Measurements from ENCODE around the gene NTHL1. TPM values are rescaled to one million over a fixed set of nuclear protein-coding genes. Genes with fewer than 3 reads are reported as not detected.
A peak's percentile ranks its signal among the peaks of the same experiment; 100 is the strongest.

Gene NTHL1
- total RNA-seq, 1 experiment from 2014 or later: 74.7 TPM

DNA sequence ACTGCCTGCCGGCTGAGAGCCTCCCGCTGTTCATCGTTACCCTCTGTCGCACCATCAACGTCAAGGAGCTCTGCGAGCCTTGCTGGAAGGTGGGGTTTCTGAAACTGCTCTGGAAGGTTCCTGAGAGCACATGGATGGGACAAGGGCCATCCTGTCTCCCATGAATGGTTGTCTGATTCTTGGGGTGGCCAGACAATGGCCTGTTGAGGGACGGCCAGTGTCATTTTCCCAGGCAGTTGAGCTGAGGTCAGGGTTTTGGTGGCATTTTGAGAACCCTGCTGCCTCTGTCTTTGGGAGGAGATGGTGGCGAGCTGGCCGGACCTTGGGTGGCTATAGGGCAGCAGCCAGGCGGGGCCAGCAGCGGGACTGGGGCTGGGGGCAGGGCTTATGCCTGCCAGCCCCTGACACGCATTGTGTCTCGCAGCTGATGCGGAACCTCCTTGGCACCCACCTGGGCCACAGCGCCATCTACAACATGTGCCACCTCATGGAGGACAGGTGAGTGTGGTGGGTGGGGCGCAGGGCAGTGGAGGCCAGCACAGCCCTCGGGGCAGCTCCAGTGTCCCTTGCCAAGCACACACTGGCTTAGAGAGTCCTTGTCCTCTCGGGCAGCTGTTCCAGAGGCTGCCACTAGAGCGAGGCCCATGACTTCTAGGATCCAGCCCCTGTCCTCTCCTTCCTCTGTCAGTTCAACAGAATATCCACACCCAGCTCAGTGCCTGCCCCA, 9.2 kb upstream of the NTHL1 start:
- DNase-seq: no peak
- Histone ChIP-seq H3K36me3 (peaks cover 41% of the 10 kb centered on the region), H3K9me3 (no peaks in the 10 kb centered on the region), H3K27me3 (no peaks in the 10 kb centered on the region), H3K4me3 (no peak overlapping the region)

- H3K36me3 ChIP-seq: peaks cover 44% of the 10 kb centered on the region
- H3K27me3 ChIP-seq: no peaks in the 10 kb centered on the region
- H3K9me3 ChIP-seq: no peaks in the 10 kb centered on the region
- DNase-seq: no peak
- H3K4me3 ChIP-seq: no peak overlapping the region
Observed at GRCh38 chr16:2056077-2056476, 8.4 kb upstream of the NTHL1 start.

DNA sequence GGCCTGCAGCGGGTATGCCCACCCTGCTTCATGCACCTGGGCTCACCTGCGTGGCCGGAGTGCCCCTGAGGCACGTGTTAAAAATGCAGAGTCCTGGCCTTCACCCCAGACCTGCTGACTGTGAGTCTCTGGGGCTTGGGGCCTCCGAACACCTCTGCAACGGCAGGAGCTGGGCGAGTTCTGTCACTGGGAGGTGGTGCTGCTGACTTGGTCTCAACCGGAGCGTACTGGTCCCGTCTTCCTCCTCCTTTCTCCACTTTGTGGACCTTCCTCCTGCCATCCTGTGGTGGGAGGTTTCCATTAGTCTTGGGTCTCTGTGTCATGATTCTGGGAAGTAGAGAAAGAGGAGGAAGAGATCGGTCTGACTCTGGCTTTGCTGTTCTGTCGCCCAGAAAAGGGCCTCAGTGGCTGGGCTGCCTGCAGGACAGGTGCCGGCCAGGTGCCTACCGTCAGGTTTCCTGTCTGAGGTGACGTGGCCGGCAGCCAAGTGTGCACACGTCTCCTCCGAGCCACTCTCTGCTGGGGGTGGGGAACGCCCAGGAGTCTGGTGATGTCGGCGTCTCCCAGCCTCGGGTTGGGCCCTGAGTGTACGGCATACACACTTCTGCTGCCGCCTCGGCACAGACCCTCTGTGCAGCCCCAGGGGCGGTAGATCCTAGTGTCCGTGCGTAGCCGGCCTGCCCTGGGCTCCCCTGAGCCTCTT, 7.1 kb upstream of the NTHL1 start:
- no peak overlapping the region for H3K4me3 ChIP-seq
- DNase-seq: no peak

GRCh38 chr16:2053897-2054296, 6.3 kb upstream of the NTHL1 start:
- Histone ChIP-seq H3K4me3 (no peak overlapping the region), H3K27me3 (no peaks in the 10 kb centered on the region), H3K9me3 (no peaks in the 10 kb centered on the region), H3K36me3 (peaks cover 50% of the 10 kb centered on the region)
- DNase-seq: no peak

More for the DNA sequence above, 7.1 kb upstream of the NTHL1 start:
- H3K36me3 ChIP-seq: peaks cover 47% of the 10 kb centered on the region
- H3K9me3 ChIP-seq: no peaks in the 10 kb centered on the region
- no peaks in the 10 kb centered on the region for H3K27me3 ChIP-seq

GRCh38 chr16:2053211-2053610, 5.6 kb upstream of the NTHL1 start:
- no peaks in the 10 kb centered on the region for H3K27me3 ChIP-seq
- DNase-seq: no peak
- peaks cover 45% of the 10 kb centered on the region for H3K36me3 ChIP-seq
- H3K9me3 ChIP-seq: no peaks in the 10 kb centered on the region
- no peak overlapping the region for H3K4me3 ChIP-seq

GRCh38 chr16:2048116-2048543, 496 bp upstream of the NTHL1 start:
- H3K9me3 ChIP-seq: no peaks in the 10 kb centered on the region
- peak overlapping the region; percentile 84 for H3K4me3 ChIP-seq
- no peaks in the 10 kb centered on the region for H3K27me3 ChIP-seq
- peaks cover 44% of the 10 kb centered on the region for H3K36me3 ChIP-seq
- peak; percentile 32 for DNase-seq

- H3K27me3 ChIP-seq: no peaks in the 10 kb centered on the region
- DNase-seq: no peak
- H3K4me3 ChIP-seq: peak overlapping the region; percentile 84
- peaks cover 37% of the 10 kb centered on the region for H3K36me3 ChIP-seq
- no peaks in the 10 kb centered on the region for H3K9me3 ChIP-seq
Observed at GRCh38 chr16:2046893-2047329, 723 bp downstream of the NTHL1 start.

DNA sequence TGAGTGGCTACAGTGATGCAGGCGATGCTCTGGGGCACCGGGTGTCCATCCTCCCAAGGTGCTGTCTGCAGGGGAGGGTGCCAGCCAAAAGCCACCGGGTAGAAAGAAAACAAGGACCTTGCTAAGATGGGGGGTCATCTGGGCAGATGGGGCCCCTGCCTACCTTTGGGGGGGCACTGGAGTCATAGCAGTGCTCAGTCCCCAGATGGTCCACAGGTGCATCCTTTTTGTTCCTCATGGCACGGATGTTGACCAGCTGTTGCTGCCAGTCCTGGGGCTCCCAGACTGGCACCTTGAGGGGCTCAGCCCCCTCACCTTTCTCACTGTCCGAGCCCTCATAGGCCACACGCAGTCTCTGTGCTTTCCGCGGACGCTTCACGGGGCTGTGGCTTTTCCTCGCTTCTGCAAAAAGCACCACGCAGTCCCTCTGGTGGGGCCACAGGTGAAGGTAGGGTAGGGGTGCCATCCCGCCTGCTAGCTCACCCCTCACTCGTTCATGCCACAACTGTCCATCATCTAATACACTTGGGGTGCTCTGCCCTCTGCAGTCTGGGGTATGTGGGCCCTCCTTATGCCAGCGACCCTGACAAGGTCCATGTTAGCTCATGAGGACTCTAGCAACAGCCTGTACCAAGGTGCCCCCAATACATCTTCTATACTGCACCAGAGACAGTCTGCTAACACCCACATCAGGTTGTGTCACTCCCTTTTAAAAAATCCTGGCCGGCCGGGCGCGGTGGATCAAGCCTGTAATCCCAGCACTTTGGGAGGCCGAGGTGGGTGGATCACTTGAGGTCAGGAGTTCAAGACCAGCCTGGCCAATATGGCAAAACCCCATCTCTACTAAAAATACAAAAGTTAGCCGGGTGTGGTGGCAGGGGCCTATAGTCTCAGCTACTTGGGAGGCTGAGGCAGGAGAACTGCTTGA, 1.4 kb downstream of the NTHL1 start:
- Histone ChIP-seq H3K9me3 (no peaks in the 10 kb centered on the region), H3K27me3 (no peaks in the 10 kb centered on the region), H3K4me3 (peak overlapping the region; percentile 84), H3K36me3 (peaks cover 31% of the 10 kb centered on the region)
- no peak for DNase-seq

GRCh38 chr16:2044541-2044940, 3.1 kb downstream of the NTHL1 start:
- Histone ChIP-seq H3K9me3 (no peaks in the 10 kb centered on the region), H3K27me3 (no peaks in the 10 kb centered on the region)

GRCh38 chr16:2043667-2044451, 3.8 kb downstream of the NTHL1 start:
- Histone ChIP-seq H3K36me3 (peaks cover 16% of the 10 kb centered on the region), H3K9me3 (no peaks in the 10 kb centered on the region), H3K4me3 (no peak overlapping the region), H3K27me3 (no peaks in the 10 kb centered on the region)
- DNase-seq: no peak

More at GRCh38 chr16:2044541-2044940, 3.1 kb downstream of the NTHL1 start:
- Histone ChIP-seq H3K36me3 (peaks cover 18% of the 10 kb centered on the region), H3K4me3 (no peak overlapping the region)
- no peak for DNase-seq

- H3K9me3 ChIP-seq: no peaks in the 10 kb centered on the region
- no peak overlapping the region for H3K4me3 ChIP-seq
- H3K27me3 ChIP-seq: no peaks in the 10 kb centered on the region
- no peak for DNase-seq
- peaks cover 16% of the 10 kb centered on the region for H3K36me3 ChIP-seq
Observed at GRCh38 chr16:2042986-2043666, 4.5 kb downstream of the NTHL1 start.

- Histone ChIP-seq H3K36me3 (peaks cover 16% of the 10 kb centered on the region), H3K9me3 (no peaks in the 10 kb centered on the region), H3K27me3 (no peaks in the 10 kb centered on the region), H3K4me3 (no peak overlapping the region)
- DNase-seq: no peak
Observed at GRCh38 chr16:2042171-2042985, 5.3 kb downstream of the NTHL1 start.

DNA sequence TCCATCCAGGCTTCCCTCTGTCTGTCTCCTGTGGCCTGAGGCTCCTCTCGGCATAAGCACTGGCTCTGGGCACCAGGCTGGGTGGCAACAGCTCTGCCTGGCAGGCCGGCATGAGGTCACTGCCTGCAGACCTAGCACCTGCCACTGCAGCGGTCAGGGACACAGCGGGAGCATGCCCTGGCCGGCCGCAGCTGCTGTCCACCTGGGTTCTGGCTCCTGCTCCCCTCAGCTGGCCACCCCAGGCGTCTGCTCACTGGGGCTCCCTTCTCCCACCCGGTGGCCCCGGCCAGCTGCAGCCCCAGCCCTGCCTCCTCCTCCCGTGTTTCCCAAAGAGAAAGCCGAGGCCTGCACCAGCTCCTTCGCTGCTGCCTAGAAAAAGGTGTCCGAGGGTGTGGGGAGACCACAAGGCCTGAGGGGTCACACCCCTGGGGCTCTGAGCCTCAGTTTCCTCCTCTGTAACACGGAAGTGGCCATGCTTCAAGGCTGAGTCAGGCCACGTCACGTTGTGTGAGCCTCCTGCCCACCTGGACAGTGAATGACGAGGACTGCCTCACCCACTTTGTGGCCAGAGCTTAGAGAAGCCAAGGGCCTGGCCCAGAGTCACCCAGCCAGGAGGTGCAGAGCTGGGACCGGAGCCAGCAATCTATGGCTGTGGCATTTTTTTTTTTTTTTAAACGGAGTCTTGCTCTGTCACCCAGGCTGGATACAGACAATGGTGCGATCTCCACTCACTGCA, 6.7 kb downstream of the NTHL1 start:
- peaks cover 16% of the 10 kb centered on the region for H3K36me3 ChIP-seq
- DNase-seq: no peak
- H3K4me3 ChIP-seq: no peak overlapping the region
- no peaks in the 10 kb centered on the region for H3K9me3 ChIP-seq
- no peaks in the 10 kb centered on the region for H3K27me3 ChIP-seq

GRCh38 chr16:2040041-2040786, 7.4 kb downstream of the NTHL1 start:
- H3K4me3 ChIP-seq: no peak overlapping the region
- no peaks in the 10 kb centered on the region for H3K9me3 ChIP-seq
- no peak for DNase-seq
- H3K27me3 ChIP-seq: no peaks in the 10 kb centered on the region
- peaks cover 11% of the 10 kb centered on the region for H3K36me3 ChIP-seq

Measured in MG63 (cell line).